Cerebellar cortex (tissue), 1 donor: ENCODE measurements around the gene HDGF.

ENCODE experiments used
- DNase-seq: peaks from one replicate; pipeline ENCODE4 v3.0.0-alpha.2; 2015; ENCODE audit warnings: low spot score

The HDGF gene

GRCh38 chr1:156746728-156747631 is 4.5 kb downstream of the HDGF start:
- DNase-seq = peak; percentile 86

GRCh38 chr1:156746406-156746727 is 5.1 kb downstream of the HDGF start:
- DNase-seq = no peak

GRCh38 chr1:156745881-156746280 is 5.6 kb downstream of the HDGF start:
- no peak for DNase-seq

GRCh38 chr1:156744786-156745419 is 6.6 kb downstream of the HDGF start:
- DNase-seq = no peak

- no peak for DNase-seq
These were observed 7.1 kb downstream of the HDGF start for GRCh38 chr1:156744344-156744743.

- DNase-seq = no peak
These were observed 7.8 kb downstream of the HDGF start for GRCh38 chr1:156743367-156744302.

- peak; percentile 19 for DNase-seq
These were observed 8.7 kb downstream of the HDGF start for GRCh38 chr1:156742801-156743200.

- DNase-seq = peak; percentile 39
These were observed 9.5 kb downstream of the HDGF start for GRCh38 chr1:156742017-156742416.

- DNase-seq = no peak
These were observed 9.9 kb downstream of the HDGF start for GRCh38 chr1:156741481-156741983.

GRCh38 chr1:156740741-156741480 is 10.6 kb downstream of the HDGF start, which contains the start of gene MRPL24:
TSS of gene MRPL24 (minus strand) at chr1:156741088. CDS start at chr1:156738704, 2,384 bp downstream.
- DNase-seq = peak; percentile 100

- DNase-seq = no peak
These were observed 11.2 kb downstream of the HDGF start for GRCh38 chr1:156740237-156740740.

- DNase-seq = no peak
These were observed 12.6 kb downstream of the HDGF start for GRCh38 chr1:156738916-156739315.

- DNase-seq = no peak
These were observed 13.1 kb downstream of the HDGF start for GRCh38 chr1:156738407-156738806.

- DNase-seq = no peak
These were observed 17.4 kb downstream of the HDGF start for GRCh38 chr1:156733989-156734584.

GRCh38 chr1:156728599-156729462 is 22.6 kb downstream of the HDGF start, which contains the start of gene ISG20L2:
TSS of gene ISG20L2 (minus strand) at chr1:156728766. CDS start at chr1:156727652, 1,114 bp downstream.
- DNase-seq = peak; percentile 99

- DNase-seq = peak; percentile 85
These were observed 23.4 kb downstream of the HDGF start, which contains the start of gene METTL25B for GRCh38 chr1:156727926-156728598. TSS of gene METTL25B (plus strand) at chr1:156728469. CDS start at chr1:156729105, 636 bp downstream.

GRCh38 chr1:156727492-156727891 is 24.0 kb downstream of the HDGF start:
- DNase-seq = no peak

- DNase-seq = peak; percentile 78
These were observed 24.8 kb downstream of the HDGF start for GRCh38 chr1:156726549-156727226.
